22Rv1 (cell line): Measurements from ENCODE around the gene E2F2.

ENCODE experiments used
- H3K27ac ChIP-seq: fragments of 450-650 bp; 2 replicates; pipeline ENCODE4 v1.5.1; 2017
- CTCF ChIP-seq: fragments of 450-650 bp; IDR thresholded peaks from 2 replicates; pipeline ENCODE4 v1.5.1; 2017; ENCODE audit warnings: mild to moderate bottlenecking
- ZFX ChIP-seq: fragments of 450-650 bp; IDR thresholded peaks from 2 replicates; pipeline ENCODE4 v1.6.1; 2017; ENCODE audit warnings: antibody characterized with exemption, borderline replicate concordance

E2F2 gene

DNA sequence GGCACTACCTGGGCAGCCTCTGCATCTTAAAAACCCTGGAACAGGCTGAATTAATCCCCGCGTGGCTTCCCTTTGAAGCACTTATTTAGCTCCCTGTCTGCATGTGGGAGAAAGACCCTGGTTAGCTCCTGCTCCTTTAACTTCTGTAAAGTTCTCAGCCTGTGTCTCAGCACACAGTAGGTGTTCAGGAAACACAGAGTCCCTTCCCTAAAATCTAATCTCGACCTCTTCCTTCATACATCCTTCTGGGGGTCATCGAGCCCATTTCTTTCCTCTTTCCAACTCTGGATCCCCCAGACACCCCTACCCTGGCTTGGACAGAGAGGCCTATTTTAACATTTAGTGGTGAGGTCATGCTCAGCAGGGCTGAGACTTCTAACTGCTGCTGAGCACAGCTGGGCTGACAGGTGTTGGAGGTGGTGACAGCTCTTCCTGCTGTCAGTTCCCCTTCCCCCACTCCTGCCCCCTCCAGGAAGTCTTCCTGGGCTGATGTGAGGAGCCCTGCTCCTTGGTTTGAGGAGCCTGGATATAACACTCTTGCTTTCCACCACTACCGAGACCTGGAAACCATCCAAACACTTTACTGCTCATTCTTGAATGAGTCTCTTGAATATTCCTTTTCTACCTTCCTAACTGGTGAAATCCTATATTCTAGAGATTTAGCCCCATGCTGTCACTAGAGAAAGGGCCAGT, 5.3 kb downstream of the E2F2 start:
- no peak for TF ChIP-seq ZFX
- no peak for TF ChIP-seq CTCF
- H3K27ac ChIP-seq: peak overlapping the region; percentile 98

DNA sequence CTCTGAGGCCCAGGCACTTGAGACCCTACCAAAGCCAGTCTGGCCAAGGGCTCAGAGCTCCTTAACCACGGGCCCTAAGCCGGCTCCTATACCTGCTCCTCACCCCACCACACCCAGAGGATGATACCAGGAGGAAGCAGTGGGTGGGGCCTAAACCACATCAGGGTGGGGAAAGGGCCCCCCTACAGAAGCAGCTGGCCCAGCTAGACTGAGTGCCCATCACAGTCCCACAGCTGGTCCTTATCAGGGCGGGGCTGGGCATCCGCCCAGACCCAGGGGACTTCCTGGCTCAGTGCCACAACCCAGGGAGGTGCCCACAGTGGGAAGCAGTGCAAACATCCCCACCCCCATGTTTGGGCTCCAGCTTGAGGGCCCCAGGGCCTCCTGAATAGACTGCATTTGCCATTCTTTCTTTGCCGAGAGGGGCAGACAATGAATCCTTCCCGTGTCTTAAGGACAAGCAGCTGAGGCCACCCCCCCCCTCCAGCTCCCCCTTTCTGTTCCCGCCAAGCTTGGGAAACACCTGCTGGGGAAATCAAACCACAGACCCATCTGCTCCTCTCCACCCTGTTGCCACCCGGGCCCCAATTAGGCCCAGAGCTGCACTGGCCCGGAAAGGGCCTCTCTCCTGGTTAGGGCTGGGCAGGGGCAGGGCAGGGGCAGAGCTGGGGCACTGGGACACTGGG, 6.2 kb downstream of the E2F2 start:
- peak overlapping the region; percentile 10 for H3K27ac ChIP-seq
- TF ChIP-seq CTCF (no peak), ZFX (no peak)

- H3K27ac ChIP-seq: peak overlapping the region; percentile 10; the same call in 1 of the 2 replicates
- TF ChIP-seq CTCF (no peak), ZFX (no peak)
Observed at GRCh38 chr1:23524163-23524562, 6.9 kb downstream of the E2F2 start.

GRCh38 chr1:23522244-23522982, 8.6 kb downstream of the E2F2 start:
- TF ChIP-seq ZFX (no peak), CTCF (no peak)
- peak overlapping the region; percentile 60 for H3K27ac ChIP-seq

GRCh38 chr1:23521588-23521987, 9.4 kb downstream of the E2F2 start:
- no peak for TF ChIP-seq ZFX
- no peak for TF ChIP-seq CTCF
- H3K27ac ChIP-seq: peak overlapping the region; percentile 60

DNA sequence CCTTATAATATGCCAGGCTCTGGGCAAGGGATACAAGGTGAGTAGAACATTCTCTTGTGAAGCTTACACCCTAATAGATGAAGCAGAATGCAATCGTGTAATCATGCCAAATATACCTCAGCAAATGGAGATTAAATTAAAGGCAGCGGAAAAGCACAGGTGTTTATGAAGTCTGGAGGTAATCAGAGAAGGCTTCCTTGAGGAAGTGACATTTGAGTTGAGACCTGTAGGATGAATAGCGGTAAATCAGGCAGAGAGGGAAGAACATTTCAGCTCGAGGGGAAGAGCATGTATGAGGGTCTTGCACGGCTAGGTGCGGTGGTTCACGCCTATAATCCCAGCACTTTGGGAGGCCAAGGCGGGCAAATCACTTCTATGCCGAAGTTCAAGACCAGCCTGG, 13.5 kb downstream of the E2F2 start:
- TF ChIP-seq ZFX: no peak
- TF ChIP-seq CTCF: no peak
- H3K27ac ChIP-seq: no peak overlapping the region

DNA sequence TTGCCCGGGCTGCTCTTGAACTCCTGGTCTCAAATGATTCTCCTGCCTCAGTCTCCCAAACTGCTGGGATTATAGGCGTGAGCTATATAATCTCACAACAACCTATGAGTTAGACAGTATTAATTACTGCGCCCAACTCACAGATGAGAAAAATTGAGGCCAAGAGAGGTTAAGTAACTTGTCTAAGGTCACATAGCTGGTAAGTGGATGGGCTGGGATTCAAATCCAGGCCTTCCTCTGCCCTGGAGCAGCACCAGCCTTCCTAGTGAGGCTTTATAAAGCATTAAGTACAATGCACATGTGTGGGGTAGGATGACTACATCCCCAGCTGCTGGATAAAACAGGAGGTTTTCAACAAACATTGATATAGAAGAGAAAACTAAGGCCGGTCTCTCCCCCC, 15.1 kb downstream of the E2F2 start:
- H3K27ac ChIP-seq: no peak overlapping the region
- TF ChIP-seq CTCF: no peak
- no peak for TF ChIP-seq ZFX
